Endothelial cell of umbilical vein (primary cell): Measurements from ENCODE around the gene ACD.

Experiments used
- POLR2A ChIP-seq: IDR thresholded peaks from 2 replicates; pipeline ENCODE4 v1.6.1; 2012; ENCODE audit warnings: low read depth, mild to moderate bottlenecking, control low read depth, low read length
- POLR2AphosphoS5 ChIP-seq: IDR thresholded peaks from 2 replicates; pipeline ENCODE4 v1.6.1; 2012; ENCODE audit warnings: low read depth, mild to moderate bottlenecking, control low read depth, low read length, moderate library complexity; ENCODE audit not compliant: insufficient read depth
- TF ChIP-seq, protein P1 (sequence below): IDR thresholded peaks from 2 replicates; pipeline ENCODE4 v1.6.1; 2011; ENCODE audit not compliant: insufficient read depth, insufficient read length
- TF ChIP-seq, protein P2 (sequence below), 2 donors: IDR thresholded peaks; 1 replicate in 1 of 2; 2 replicates in 1 of 2; pipeline ENCODE4 v1.5.1; 2011; ENCODE audit warnings: low read length in 2 of 2, mild to moderate bottlenecking in 2 of 2, moderate library complexity in 2 of 2, control low read depth in 1 of 2, inconsistent platforms in 1 of 2, low read depth in 1 of 2; ENCODE audit not compliant: insufficient read depth in 1 of 2; ENCODE audit errors: extremely low read depth in 1 of 2

DNA sequence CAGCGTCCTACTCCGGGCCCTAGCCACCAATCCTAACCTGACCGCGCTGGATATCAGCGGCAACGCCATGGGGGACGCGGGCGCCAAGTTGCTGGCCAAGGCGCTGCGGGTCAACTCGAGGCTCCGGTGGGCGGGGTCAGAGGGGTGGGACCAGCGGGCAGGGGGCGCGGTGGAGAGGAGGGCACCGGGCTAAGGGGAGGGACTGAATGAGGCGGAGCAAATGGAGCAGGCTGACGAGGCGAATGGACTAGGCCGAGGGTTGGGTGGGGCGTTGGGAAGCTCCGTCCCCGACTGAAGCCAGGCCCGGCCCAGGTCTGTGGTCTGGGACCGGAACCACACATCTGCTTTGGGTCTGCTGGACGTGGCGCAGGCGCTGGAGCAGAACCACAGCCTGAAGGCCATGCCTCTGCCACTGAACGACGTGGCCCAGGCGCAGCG is 10.5 kb downstream of the ACD start:
- TF ChIP-seq POLR2A (no peak), POLR2AphosphoS5 (no peak)
- TF ChIP-seq, protein P1, sequence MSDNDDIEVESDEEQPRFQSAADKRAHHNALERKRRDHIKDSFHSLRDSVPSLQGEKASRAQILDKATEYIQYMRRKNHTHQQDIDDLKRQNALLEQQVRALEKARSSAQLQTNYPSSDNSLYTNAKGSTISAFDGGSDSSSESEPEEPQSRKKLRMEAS = no peak
- TF ChIP-seq, protein P2, sequence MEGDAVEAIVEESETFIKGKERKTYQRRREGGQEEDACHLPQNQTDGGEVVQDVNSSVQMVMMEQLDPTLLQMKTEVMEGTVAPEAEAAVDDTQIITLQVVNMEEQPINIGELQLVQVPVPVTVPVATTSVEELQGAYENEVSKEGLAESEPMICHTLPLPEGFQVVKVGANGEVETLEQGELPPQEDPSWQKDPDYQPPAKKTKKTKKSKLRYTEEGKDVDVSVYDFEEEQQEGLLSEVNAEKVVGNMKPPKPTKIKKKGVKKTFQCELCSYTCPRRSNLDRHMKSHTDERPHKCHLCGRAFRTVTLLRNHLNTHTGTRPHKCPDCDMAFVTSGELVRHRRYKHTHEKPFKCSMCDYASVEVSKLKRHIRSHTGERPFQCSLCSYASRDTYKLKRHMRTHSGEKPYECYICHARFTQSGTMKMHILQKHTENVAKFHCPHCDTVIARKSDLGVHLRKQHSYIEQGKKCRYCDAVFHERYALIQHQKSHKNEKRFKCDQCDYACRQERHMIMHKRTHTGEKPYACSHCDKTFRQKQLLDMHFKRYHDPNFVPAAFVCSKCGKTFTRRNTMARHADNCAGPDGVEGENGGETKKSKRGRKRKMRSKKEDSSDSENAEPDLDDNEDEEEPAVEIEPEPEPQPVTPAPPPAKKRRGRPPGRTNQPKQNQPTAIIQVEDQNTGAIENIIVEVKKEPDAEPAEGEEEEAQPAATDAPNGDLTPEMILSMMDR (IDR thresholded peaks at IDR 0.05; ENCODE audit: extremely low read depth in 1 of 2, insufficient read depth in 1 of 2, low read depth in 1 of 2, low read length in 2 of 2) = no peak
